B cell (primary cell): ENCODE measurements around the gene MGAT5.

Experiments
- EZH2 ChIP-seq: IDR thresholded peaks from 2 replicates; pipeline ENCODE4 v1.6.1; 2012; ENCODE audit warnings: borderline replicate concordance, low read depth, mild to moderate bottlenecking, moderate library complexity, low read length; ENCODE audit not compliant: insufficient read depth, poor library complexity, severe bottlenecking
- TF ChIP-seq, protein P1 (sequence below): fragments of 200-600 bp; IDR thresholded peaks from one replicate; pipeline ENCODE4 v1.8.0; 2022; ENCODE audit warnings: antibody characterized with exemption, mild to moderate bottlenecking

DNA sequence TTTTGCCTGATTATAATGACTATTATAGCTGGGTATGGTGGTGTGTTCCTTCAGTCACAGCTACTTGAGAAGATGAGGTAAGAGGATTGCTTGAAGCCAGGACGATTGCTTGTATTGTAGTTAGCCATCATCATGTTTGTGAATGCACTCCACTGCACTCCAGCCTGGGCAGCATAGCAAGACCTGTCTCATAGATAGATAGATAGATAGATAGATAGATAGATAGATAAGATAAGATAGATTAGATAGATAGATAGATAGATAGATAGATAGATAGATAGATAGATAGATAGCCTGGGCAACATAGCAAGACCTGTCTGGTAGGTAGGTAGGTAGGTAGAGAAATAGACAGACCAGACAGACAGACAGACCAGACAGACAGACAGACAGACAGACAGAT, 127.3 kb downstream of the MGAT5 start:
- no peak for TF ChIP-seq EZH2
- TF ChIP-seq, protein P1, sequence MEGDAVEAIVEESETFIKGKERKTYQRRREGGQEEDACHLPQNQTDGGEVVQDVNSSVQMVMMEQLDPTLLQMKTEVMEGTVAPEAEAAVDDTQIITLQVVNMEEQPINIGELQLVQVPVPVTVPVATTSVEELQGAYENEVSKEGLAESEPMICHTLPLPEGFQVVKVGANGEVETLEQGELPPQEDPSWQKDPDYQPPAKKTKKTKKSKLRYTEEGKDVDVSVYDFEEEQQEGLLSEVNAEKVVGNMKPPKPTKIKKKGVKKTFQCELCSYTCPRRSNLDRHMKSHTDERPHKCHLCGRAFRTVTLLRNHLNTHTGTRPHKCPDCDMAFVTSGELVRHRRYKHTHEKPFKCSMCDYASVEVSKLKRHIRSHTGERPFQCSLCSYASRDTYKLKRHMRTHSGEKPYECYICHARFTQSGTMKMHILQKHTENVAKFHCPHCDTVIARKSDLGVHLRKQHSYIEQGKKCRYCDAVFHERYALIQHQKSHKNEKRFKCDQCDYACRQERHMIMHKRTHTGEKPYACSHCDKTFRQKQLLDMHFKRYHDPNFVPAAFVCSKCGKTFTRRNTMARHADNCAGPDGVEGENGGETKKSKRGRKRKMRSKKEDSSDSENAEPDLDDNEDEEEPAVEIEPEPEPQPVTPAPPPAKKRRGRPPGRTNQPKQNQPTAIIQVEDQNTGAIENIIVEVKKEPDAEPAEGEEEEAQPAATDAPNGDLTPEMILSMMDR, result no peak
